C4-2B (cell line): Measurements from ENCODE around the gene OR2B2.
"Not testable (repeated sequence)": the region's sequence is repeated elsewhere in the genome, so short reads cannot be mapped to it uniquely, and the experiment has no call there.

Experiments
- H3K27ac ChIP-seq: fragments of 450-650 bp; 2 replicates; pipeline ENCODE4 v1.5.1; 2017
- ZFX ChIP-seq: fragments of 450-650 bp; IDR thresholded peaks from 2 replicates; pipeline ENCODE4 v1.6.1; 2017
- TF ChIP-seq, protein P1 (sequence below): fragments of 450-650 bp; conservative IDR thresholded peaks from 2 replicates; pipeline ENCODE4 v1.5.1; 2017; ENCODE audit warnings: mild to moderate bottlenecking

OR2B2 gene

DNA sequence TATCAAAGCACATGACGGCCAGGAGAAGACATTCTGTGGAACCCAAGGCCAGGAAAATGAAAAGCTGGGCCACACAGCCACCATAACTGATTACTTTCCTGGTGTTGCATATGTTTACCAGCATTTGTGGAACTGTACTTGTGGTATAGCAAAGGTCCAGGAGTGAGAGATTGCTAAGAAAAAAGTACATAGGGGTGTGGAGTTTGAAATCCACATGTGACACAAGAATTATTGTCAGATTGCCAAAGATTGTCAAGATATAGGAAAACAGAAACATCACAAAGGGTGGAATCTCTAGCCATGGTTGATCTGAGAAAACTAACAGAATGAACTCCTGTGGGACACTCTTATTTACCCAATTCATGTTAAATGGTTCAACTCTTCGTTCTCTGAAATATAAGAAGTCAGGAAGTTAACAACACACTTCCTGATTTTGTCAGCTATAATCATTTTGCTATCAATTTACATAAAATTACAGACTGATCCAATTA lies at the start of gene OR2B2:
TSS of gene OR2B2 (minus strand) at position 441 of the 491 bp plus-strand sequence. CDS start at position 364, 77 bp downstream.
- H3K27ac ChIP-seq: no peak within 1 kb of the TSS
- no peak for TF ChIP-seq ZFX
- TF ChIP-seq, protein P1, sequence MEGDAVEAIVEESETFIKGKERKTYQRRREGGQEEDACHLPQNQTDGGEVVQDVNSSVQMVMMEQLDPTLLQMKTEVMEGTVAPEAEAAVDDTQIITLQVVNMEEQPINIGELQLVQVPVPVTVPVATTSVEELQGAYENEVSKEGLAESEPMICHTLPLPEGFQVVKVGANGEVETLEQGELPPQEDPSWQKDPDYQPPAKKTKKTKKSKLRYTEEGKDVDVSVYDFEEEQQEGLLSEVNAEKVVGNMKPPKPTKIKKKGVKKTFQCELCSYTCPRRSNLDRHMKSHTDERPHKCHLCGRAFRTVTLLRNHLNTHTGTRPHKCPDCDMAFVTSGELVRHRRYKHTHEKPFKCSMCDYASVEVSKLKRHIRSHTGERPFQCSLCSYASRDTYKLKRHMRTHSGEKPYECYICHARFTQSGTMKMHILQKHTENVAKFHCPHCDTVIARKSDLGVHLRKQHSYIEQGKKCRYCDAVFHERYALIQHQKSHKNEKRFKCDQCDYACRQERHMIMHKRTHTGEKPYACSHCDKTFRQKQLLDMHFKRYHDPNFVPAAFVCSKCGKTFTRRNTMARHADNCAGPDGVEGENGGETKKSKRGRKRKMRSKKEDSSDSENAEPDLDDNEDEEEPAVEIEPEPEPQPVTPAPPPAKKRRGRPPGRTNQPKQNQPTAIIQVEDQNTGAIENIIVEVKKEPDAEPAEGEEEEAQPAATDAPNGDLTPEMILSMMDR: no peak

DNA sequence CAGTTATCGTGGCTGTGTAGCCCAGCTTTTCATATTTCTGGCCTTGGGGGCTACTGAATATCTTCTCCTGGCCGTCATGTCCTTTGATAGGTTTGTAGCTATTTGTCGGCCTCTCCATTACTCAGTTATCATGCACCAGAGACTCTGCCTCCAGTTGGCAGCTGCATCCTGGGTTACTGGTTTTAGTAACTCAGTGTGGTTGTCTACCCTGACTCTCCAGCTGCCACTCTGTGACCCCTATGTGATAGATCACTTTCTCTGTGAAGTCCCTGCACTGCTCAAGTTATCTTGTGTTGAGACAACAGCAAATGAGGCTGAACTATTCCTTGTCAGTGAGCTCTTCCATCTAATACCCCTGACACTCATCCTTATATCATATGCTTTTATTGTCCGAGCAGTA lies 45.3 kb upstream of the OR2B2 start:
- H3K27ac ChIP-seq: no peak overlapping the region
- no peak for TF ChIP-seq ZFX
- TF ChIP-seq, protein P1: no peak

DNA sequence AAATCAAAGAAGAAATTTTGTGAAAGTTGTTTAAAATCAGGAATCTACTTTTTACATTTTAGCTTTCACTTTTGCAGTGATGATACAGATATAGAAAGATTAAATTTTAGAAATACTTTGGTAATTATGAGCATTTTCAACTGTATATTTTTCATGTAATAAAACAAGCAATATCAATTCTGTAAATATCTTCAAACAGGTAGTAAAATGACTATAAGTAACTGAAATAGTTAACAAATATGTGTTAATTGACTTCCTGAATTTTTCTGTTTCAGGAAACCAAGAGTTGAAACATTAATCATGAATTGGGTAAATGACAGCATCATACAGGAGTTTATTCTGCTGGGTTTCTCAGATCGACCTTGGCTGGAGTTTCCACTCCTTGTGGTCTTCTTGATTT lies 44.7 kb upstream of the OR2B2 start, which contains the start of gene OR2B6:
TSS of gene OR2B6 (plus strand) at position 301 of the 400 bp plus-strand sequence. CDS start at position 301, 0 bp downstream.
- TF ChIP-seq, protein P1: no peak
- no peak for TF ChIP-seq ZFX
- H3K27ac ChIP-seq: no peak within 1 kb of the TSS

DNA sequence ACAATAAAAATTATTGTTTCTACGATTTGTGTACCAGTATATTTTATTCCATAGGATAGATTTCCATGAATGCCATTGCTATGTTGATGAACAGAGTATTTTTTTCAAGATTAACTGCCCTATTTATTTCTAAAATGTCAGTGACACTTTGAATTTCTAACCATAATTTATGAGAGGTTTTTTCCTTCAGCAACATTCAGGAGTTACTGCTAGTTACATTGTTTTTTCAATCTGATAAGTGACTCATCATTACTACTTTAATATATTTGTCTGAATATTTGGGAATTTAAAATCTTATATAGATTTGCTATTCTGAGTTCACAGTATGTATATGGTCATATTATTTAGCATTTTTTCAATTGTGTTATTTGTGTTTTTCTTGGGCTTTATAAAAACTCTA lies 38.8 kb upstream of the OR2B2 start:
- no peak overlapping the region for H3K27ac ChIP-seq
- TF ChIP-seq, protein P1: no peak
- no peak for TF ChIP-seq ZFX

DNA sequence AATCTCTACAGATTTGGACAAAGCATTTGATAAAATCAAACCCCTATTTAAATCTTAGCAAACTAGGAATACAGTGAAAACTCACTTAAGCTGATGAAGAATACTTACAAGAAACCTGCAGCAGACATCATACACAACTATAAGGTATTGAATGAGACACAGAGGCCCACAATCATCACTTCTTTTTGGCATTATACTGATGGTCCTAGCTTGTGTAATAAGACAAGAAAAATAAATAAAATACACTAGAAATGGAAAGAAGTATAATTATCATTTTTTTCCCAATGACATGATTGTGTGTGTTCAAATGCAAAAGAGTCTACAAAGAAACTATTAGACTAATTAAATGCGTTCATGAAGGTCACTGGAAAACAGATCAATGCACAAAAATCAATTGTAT lies 36.0 kb upstream of the OR2B2 start:
- TF ChIP-seq ZFX: no peak
- TF ChIP-seq, protein P1: no peak

DNA sequence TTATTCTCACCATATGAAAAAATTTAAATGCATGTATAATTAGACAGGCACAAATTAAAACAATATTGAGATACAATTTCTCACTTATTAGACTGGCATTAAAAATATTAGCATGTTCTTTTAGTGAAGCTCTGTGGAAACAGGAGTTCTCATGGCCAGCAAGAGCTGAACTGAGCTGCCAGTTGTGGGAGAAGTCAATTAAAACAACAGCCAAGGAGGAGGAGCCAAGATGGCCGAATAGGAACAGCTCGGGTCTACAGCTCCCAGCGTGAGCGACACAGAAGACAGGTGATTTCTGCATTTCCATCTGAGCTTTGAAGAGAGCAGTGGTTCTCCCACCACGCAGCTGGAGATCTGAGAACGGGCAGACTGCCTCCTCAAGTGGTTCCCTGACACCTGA lies 30.9 kb upstream of the OR2B2 start:
- H3K27ac ChIP-seq: not testable (repeated sequence)

More for the DNA sequence above, 36.0 kb upstream of the OR2B2 start:
- H3K27ac ChIP-seq: no peak overlapping the region

DNA sequence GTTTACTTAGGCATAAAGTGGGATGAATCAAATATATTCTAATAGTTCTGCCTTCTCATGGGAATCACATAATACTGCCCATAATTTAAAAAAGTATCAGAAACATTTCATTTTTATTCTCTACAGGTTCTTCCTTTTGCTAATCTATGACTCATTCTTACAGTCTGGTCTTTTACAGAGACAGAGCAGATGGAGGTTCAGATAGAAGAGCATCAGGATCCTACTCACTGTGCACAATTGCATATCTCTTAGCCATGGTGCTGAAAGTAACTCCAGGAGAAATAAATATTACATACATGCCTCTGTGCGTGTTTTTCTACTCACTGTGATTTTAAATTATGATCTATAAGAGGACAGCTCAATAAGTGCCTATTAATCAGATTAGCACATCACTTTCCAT lies 28.6 kb upstream of the OR2B2 start:
- no peak overlapping the region for H3K27ac ChIP-seq

DNA sequence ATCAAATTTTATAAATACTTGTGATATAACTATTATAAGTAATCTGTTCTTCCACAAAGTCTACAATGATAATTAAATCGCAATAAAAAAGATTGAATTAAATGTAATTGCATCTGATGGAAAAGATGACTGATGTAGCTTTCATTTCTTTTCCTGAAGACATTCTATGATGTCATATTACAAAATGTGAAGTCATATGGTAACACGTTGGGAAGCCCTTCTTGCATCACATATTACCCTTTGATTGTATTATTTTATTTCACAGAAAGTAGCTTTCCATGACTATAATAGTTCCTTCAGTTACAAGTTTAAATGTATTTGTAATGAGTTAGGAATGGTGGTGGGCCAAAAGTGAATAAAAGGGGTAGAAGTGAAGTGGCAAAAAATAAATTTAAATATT lies 19.0 kb upstream of the OR2B2 start:
- no peak overlapping the region for H3K27ac ChIP-seq
- no peak for TF ChIP-seq ZFX
- TF ChIP-seq, protein P1: no peak

More for the DNA sequence above, 28.6 kb upstream of the OR2B2 start:
- TF ChIP-seq, protein P1: no peak
- no peak for TF ChIP-seq ZFX

DNA sequence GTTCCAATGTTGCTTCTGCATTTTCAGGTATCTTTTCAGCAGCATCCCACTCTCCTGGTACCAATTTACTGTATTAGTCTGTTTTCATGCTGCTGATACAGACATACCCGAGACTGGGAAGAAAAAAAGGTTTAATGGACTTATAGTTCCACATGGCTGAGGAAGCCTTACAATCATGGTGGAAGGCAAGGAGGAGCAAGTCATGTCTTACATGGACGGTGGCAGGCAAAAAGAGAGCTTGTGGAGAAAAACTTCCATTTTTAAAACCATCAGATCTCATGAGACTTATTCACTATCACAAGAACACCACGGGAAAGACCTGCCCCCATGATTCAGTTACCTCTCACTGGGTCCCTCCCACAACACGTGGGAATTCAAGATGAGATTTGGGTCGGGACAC lies 17.7 kb upstream of the OR2B2 start:
- H3K27ac ChIP-seq: not testable (repeated sequence)

DNA sequence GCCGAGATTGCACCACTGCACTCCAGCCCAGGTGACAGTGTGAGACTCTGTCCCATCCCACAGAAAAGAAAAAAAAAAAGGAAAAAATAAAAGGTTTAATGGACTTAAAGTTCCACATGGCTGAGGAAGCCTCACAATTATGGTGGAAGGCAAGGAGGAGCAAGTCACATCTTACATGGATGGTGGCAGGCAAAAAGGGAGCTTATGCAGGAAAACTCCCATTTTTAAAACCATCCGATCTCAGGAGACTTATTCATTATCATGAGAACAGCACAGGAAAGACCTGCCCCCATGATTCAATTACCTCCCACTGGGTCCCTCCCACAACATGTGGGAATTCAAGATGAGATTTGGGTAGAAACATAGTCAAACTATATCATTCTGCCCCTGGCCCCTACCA lies 15.8 kb upstream of the OR2B2 start:
- not testable (repeated sequence) for H3K27ac ChIP-seq
